ENCODE results near the gene EXOSC5.
A peak's percentile ranks its signal among the peaks of the same experiment; 100 is the strongest.

The EXOSC5 gene

GRCh38 chr19:41363371-41363752 is 33.8 kb downstream of the EXOSC5 start:
- Histone ChIP-seq H3K36me3 (peaks cover under 1% of the 10 kb centered on the region), H3K27ac (peak overlapping the region; percentile 100), H3K27me3 (no peaks in the 10 kb centered on the region), H3K4me3 (ENCODE audit: low read depth in 1 of 2, low read length in 1 of 2) (peak overlapping the region; percentile 84 to 87), H3K9me3 (no peaks in the 10 kb centered on the region), H3K4me1 (ENCODE audit: control insufficient read depth in 1 of 2, insufficient read depth in 1 of 2, low read depth in 1 of 2, low read length in 1 of 2) (peaks cover 66 to 68% of the 10 kb centered on the region in 2 experiments)
- no peak for TF ChIP-seq CTCF (IDR thresholded peaks at IDR 0.05)

- peak overlapping the region; percentile 100 for H3K27ac ChIP-seq
- H3K4me1 ChIP-seq (ENCODE audit: control insufficient read depth in 1 of 2, insufficient read depth in 1 of 2, low read depth in 1 of 2, low read length in 1 of 2), result peaks cover 65 to 68% of the 10 kb centered on the region in 2 experiments
Observed at GRCh38 chr19:41362143-41362847, 34.9 kb downstream of the EXOSC5 start.

GRCh38 chr19:41359741-41360140 is 37.4 kb downstream of the EXOSC5 start:
- H3K27ac ChIP-seq, result no peak overlapping the region
- peaks cover 65 to 68% of the 10 kb centered on the region in 2 experiments for H3K4me1 ChIP-seq (ENCODE audit: control insufficient read depth in 1 of 2, insufficient read depth in 1 of 2, low read depth in 1 of 2, low read length in 1 of 2)

More at GRCh38 chr19:41362143-41362847, 34.9 kb downstream of the EXOSC5 start:
- peaks cover 9% of the 10 kb centered on the region for H3K36me3 ChIP-seq
- no peak for TF ChIP-seq CTCF (IDR thresholded peaks at IDR 0.05)
- no peaks in the 10 kb centered on the region for H3K9me3 ChIP-seq
- no peaks in the 10 kb centered on the region for H3K27me3 ChIP-seq
- H3K4me3 ChIP-seq (ENCODE audit: low read depth in 1 of 2, low read length in 1 of 2), result peak overlapping the region; percentile 84 to 87

GRCh38 chr19:41357746-41358145 is 39.4 kb downstream of the EXOSC5 start:
- Histone ChIP-seq H3K4me3 (ENCODE audit: low read depth in 1 of 2, low read length in 1 of 2) (peak overlapping the region in 1 of 2 experiments; percentile 21), H3K27ac (peak overlapping the region; percentile 98), H3K9me3 (no peaks in the 10 kb centered on the region), H3K27me3 (no peaks in the 10 kb centered on the region), H3K36me3 (peaks cover 19% of the 10 kb centered on the region), H3K4me1 (ENCODE audit: control insufficient read depth in 1 of 2, insufficient read depth in 1 of 2, low read depth in 1 of 2, low read length in 1 of 2) (peaks cover 58 to 60% of the 10 kb centered on the region in 2 experiments)
- no peak for TF ChIP-seq CTCF (IDR thresholded peaks at IDR 0.05)

More at GRCh38 chr19:41359741-41360140, 37.4 kb downstream of the EXOSC5 start:
- H3K36me3 ChIP-seq, result peaks cover 14% of the 10 kb centered on the region
- H3K9me3 ChIP-seq, result no peaks in the 10 kb centered on the region
- H3K27me3 ChIP-seq, result no peaks in the 10 kb centered on the region
- H3K4me3 ChIP-seq (ENCODE audit: low read depth in 1 of 2, low read length in 1 of 2), result no peak overlapping the region
- TF ChIP-seq CTCF (IDR thresholded peaks at IDR 0.05), result no peak

GRCh38 chr19:41356984-41357739 is 40.0 kb downstream of the EXOSC5 start:
- H3K4me3 ChIP-seq (ENCODE audit: low read depth in 1 of 2, low read length in 1 of 2), result peak overlapping the region; percentile 17 to 21
- H3K4me1 ChIP-seq (ENCODE audit: control insufficient read depth in 1 of 2, insufficient read depth in 1 of 2, low read depth in 1 of 2, low read length in 1 of 2), result peaks cover 52 to 54% of the 10 kb centered on the region in 2 experiments
- H3K27me3 ChIP-seq, result no peaks in the 10 kb centered on the region
- TF ChIP-seq CTCF (IDR thresholded peaks at IDR 0.05), result no peak
- H3K9me3 ChIP-seq, result no peaks in the 10 kb centered on the region
- peak overlapping the region; percentile 98 for H3K27ac ChIP-seq
- peaks cover 19% of the 10 kb centered on the region for H3K36me3 ChIP-seq
